GM21390 (cell line): ENCODE results near the gene IL31RA.
A peak's percentile ranks its signal among the peaks of the same experiment; 100 is the strongest.

ENCODE experiments used
- ATAC-seq: cut with Tn5 transposase; IDR thresholded peaks from one replicate; pipeline ENCODE4 v1.9.1; 2021; ENCODE audit not compliant: unreplicated experiment

Gene IL31RA

DNA sequence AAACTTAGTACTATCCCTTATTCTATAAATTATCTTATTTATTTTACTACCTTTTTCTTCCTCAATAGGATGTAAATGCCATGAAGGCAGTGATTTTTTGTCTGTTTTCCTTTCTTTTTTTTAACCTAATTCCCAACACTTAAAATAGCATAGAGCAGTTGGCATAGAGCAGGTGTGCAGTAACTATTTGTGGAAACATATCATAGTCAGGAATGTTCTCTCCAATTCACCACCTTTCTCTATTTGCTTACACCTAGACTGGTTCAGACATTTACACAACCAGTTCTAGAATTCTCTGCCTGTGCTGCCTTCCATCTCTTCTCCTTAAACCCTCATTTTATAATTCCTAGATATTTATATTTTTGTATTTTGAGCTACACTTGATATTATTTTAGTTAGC, 49.6 kb downstream of the IL31RA start:
- ATAC-seq = no peak

DNA sequence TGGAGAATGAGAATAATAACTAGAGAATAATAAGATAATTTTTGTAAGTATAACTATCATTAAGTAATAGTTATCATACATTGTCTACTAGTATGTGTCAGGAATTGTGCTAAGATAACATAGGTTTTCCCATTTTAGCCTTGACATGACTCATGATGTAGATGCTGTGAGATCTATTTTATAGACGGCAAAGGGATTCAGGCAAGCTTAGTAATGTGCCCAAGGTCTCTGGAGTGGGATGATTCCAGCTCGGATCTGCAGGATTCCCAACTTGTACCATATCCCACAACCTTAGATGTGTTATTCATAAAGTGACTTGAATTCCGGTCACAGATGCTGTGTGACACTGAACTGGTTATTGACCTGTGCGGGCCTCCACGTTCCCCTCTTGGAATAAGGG, 51.5 kb downstream of the IL31RA start:
- no peak for ATAC-seq

DNA sequence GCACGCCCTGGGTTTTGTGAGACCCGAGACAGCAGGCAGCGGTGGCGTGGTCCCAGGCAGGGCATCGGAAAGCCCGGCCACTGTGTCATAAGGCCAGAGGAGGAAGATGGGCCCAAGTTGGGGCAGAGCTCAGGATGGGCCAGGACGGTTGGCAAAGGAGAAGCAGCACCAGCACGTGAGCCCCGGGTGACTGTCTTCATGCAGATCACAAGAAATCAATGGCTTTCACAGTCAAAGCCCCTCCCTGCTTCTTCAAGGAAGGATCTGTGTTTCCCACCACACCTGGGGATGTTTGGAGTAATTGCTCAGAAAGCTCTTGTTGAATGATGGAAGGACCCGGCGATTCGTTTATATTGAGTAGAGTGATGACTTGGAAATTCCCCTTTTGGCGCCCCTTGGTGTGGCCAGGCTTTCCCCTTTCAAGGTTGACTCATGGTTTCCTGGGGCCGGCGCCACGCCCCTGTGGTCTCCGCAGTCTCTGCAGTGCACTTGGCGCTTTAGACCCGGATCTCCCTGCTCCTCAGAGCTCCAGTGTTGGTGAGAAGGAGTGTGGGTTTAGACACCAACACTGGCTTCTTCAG, 52.1 kb downstream of the IL31RA start:
- peak; percentile 81 for ATAC-seq

DNA sequence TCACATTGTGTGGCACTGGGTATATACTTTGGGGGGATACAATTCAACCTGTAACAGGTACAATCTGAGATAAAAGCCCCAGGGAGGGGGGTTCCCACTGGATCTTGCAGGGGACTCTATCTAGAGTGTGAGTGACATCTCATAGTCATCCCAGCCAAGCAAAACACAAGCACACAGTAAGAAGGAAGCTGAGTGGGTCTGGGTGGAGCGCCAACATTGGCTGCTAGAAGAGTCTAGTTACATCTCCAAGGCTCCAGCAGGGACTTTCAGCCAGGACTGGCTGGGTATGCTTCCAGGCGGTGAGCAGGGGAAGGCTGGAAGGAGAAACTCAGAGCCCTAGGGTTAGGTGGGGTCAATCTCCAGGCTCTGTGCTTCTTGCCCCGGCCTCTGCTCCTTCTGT, 53.0 kb downstream of the IL31RA start:
- no peak for ATAC-seq

DNA sequence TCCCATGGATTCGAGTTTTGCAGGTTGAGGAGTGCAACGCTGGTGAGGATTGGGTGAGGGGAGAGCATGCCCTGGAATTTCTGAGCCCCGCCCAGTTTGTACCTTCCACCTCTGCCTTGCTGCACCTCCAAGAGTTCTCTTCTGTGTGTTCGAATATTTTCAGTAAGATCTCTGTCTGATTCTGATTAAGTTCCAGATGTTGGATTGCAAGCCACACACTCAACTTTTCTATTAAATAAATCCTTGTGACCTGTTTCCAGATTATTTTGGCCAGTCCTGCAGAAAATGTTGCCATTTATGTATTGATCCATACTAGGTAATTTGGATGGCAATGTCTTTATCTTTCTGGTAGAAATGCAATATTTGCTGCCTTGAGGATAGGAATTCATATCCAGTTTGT, 54.1 kb downstream of the IL31RA start:
- ATAC-seq = no peak

DNA sequence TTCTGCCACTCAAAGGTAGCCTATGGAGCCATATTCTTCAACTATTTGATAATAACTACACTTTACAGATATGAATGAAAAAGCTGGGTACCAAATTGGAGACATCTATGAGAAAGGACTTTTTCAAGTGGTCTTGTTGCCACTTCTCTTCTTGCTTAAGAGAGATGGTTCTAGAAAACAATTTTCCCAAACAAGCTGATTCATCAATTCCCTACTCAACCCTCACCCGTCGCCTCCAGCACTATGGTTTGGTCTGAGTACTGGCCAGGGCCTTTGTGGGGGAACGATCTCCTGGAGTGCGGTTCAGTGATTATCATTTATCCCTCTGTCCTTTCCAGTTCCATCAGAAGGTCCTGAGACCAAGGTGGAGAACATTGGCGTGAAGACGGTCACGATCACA, 56.8 kb downstream of the IL31RA start:
- no peak for ATAC-seq

DNA sequence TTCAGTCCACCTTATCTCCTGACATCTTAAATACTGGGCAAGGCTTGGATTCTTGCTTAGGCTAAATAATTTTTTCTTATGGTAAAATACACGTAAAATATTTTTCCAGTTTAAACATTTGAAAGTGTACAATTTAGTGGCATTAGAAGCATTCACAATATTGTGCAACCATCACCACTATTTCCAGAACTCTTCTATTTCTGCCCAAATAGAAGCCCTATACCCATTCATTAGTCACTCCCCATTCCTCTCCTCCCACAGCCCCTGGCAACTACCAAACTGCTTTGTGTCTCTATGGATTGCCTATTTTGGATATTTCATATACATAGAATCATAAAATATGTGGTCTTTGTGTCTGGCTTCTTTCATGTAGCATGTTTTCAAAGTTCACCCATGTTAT, 57.6 kb downstream of the IL31RA start:
- no peak for ATAC-seq

DNA sequence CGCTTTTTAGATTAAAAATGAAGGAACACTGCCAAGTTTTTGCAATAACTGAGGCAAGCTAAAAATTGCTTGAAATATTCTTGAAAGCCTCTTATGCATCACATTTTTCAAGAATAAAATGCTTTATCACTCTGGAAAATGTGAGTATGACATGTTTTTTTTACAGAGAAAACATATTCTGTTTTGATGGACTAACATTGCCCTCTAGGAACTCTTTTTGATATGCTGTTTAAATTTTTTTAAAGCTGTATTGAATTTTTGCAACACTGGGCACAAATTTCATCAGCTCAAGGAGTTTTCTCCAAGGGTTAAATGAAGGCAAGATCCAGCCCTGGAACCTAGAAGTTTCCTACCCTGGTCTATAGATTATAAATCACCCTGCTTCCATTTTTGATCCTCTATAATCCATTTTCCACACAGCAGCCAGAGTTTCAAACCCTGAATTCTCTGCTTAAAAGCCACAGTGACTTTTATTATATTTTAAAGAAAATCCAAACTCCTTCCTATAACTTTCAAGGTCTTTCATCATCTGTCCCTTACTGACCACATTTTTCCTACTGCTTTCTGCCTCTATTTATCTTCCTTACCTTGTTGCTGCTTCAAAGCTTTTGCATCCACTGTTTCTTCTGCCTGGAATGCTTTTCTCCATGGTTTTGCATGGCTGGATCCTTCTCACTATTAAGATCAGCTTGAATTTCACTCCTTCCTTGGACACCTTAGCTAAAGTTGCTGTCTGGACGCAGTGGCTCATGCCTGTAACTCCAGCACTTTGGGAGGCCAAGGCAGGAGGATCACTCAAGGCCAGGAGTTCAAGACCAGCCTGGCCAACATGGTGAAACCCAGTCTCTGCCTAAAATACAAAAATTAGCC, 60.9 kb downstream of the IL31RA start:
- ATAC-seq = no peak

DNA sequence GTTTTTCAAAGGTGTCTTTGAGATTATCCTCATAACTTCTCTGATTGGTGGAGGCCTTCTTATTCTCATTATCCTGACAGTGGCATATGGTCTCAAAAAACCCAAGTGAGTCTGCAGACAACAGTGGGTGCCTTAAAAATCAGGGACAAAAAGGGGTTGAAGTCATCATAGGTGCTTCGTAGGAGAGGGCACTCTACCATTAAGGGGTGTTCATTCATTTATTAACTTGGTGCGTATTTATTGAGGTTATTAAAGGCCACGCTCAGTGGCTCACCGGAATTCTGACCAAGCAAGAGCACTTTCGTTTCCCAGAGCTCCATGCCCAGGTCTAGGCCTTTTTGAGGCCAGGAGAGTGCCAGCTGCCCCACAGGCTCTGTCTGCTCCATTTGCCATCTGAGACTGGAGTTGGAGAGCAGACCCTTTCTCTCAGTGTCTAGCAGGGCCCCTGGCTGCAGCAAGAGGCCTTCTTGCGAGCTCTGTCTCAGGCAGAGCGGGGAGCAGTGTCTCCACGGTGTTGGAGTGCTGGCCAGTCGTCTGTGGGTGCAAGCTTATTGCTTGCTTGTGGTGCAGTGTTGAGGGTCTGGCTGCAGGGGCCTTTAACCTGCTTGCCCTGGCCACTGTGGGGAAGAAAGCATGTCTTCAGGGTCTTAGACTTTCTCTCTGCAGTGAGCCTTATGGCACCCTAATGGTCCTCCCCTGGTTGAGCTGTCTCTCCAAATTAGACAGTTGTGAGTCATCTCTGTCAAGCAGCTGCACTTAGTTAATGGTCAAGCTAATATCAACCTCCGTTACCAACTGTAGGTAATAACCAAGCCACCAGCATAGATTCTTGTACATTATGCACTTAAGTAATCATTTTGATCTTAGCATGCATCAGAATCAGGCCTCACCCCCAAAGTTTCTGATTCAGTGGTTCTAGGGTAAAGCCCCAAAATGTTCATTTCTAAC, 62.6 kb downstream of the IL31RA start:
- ATAC-seq = peak; percentile 85

DNA sequence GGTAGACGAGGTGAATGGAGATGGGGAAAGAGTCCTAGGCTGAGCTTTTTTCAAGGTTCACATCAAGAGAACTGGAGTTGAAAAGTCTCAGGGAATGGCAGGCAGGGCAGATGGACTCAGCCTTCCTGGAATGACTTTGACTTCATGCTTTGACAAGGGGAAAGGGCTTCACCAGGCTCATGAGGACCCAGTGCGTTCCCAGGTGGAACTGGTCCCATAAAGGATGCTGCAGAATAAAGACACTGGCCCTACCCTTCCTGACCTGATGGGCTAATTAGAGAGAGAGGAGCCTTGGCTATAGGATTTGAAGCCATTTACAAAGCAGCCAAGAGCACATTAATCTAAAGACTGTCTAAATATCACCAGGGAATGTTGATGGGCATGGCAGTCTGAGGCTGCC, 63.8 kb downstream of the IL31RA start:
- no peak for ATAC-seq

DNA sequence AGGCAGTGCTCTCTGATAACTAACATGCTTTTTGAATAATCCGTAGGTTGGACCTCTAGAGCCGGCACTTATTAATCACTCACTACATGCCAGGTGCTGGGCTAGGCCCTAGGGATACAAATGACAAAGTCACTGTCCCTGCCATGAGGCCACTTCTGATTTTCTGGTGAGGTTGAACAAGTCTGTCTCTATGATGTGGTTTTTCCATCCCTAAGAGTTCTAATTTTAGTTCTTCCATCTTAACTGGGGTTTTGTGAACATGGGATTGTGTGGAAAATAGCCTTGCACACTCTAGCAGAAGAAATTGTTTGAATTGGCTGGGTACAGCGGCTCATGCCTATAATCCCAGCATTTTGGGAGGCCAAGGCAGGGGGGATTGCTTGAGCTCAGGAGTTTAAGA, 64.6 kb downstream of the IL31RA start:
- no peak for ATAC-seq

DNA sequence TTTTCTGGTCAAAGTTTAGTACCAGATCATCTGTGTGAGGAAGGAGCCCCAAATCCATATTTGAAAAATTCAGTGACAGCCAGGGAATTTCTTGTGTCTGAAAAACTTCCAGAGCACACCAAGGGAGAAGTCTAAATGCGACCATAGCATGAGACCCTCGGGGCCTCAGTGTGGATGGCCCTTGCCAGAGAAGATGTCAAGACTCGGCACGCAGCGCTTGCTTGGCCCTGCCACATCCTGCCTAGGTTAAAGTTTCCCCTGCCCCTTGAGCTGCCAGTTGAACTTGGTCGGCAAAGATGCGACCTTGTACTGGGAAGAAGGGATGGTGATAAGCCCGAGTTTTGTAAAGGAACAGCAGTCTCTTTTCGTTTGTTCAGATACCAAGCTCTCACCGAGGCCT, 65.8 kb downstream of the IL31RA start:
- ATAC-seq = no peak

DNA sequence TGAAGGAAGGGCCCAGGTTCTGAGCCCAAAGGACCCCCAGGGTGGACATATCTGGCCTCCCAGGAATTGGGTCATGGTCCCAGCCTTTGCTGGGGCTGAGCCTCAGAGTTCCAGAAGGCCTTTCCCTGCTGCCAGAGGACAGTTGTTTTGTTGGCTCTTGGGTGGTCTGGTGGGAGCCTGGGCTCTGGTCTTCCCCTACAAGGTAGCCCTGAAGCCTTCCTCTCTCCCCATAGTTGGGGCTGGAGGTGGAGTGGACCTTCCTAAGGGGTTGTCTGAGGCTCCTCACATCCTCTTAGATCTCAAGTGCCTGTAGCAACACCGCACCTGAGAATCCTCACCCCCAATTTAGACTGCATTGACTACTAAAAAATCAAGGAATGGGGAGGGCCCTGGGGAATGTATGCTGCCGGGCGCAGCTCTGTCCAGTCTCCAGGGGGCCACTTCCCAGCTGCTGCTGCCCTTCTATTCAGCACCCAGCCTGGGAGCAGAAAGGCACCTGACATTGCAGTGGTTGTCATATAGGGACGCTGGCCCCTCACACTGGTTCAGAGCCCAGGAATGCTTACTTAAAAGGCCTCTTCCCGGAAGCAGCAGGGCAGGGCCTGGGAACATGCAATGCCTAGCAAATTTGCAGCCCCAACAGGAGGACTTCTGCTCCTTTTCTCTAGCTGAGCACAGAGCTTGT, 66.4 kb downstream of the IL31RA start:
- ATAC-seq = no peak

DNA sequence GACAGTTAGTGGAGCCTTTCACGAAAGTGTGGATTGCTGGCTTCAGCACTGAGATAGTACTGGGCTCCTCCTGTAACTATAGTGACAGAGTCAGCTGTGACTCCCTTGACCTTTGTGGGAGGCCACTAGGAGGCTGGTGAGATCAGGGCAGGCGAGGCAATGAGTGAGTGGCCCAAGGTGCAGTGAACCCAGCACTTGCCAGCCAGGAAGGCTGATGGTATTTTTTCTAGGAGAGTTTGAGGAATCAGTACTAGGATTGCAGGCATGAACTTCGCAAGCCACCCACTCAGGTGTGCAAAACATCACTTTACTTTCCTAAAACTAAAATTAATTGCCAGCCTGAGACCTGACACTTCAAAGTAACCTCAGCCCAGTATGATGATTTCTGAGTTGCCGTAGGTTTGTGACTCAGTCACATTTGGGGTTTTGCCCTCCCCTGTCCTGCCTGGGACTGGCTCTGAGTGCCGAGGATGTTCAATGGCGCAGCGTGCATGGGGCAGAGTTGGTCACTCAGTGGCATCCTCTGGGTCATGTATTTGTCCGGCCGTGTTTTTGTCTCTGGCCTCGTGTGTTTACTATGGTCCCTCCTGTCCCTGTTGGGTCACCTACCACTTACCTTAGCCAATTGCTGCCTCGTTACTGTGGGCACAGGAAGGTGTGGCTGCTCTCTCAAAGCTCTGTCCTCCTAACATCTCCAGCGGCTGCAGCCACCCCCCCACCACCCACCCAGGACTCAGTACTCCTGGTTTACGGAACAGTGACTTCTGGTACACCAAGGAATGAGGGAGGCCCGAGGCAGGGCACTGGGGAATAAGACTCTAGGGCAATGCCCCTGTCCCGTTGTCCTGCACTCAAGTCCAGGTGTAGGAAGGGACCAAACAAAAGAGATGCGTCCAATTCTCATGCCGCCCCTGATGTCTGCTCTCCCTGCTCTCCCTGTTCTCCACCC, 67.2 kb downstream of the IL31RA start:
- no peak for ATAC-seq

DNA sequence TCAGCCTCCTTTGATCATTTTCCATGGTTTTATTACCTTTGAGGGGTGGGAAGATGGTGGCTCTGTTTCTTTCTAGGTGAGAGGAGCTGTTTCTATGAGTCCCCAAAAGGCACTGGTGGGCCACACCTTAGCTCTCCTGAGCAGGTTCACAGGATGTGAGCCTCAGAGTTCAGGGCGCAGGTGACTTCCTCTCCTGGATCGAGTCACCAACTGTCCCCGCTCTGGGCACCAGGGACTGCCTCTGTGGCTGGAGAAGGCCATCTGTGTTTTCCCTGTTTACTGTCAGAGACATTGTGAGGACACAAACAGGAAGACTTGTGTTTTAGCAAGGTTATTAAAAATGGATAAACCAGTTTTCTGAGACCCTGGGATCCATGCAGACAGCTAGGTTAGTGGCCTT, 68.5 kb downstream of the IL31RA start:
- ATAC-seq = no peak

DNA sequence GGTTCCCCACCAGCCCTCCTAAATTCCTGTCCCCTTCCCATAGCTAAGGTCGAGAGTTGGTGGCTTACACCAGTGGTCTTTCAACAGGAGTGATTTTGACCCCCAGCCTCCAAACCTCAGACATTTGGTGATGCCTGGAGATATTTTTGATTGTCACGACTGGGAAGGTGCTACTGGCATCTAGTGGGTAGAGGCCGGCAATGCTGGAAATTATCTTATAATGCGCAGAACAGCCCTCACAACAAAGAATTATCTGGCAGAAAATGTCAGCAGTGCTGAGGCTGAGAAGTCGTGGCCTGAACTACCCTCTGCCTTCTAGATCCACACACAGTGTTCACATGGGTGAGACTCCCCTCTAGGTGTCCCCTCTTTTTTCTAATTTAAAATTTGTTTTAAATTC, 69.6 kb downstream of the IL31RA start:
- no peak for ATAC-seq

DNA sequence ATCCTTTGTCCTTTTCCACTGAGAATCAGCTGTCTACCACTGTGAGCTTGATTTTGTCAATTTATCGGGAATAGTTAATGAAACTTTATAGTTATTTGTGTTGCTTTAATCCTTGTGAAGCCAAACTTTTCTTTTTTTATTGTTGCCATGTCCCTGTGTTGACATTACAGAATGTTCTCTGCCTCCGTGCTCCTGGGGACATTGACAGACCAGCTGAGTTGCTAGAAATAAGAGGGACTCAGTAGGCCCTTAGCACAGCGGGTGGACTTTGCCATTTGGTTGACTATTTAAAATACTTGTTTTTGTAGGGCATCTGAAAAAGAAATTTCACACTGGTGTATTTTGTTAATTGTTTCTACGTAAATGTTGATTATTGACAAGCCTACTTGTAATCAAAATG, 70.5 kb downstream of the IL31RA start:
- no peak for ATAC-seq

DNA sequence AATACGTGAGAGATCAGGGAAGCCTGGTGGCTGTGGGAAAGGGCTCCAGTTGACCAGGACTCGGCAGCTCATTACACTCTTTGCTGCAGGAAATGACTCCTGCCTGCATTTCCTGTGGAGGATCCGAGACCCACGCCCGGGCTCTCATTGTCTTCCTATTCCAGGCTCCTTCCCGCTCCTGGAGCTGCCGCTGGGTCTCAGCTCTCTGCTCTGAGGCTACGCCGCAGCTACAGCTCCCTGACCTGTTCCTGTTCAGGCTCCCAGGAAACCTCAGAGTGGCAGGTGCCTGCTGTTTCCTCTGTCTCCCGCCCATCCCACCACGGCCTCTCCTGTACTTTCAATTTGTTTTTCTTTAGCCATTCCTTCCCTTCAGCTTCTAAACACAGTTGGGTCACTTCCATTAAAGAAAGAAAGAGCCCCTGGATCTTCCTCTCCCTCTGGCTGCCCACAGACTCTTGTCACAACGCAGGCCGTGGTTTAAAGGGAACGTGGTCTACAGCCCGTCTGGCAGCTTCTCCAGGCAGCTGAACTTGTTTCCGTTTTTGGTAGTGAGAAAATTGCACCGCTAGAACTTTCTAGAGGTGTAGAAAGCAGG, 72.1 kb downstream of the IL31RA start:
- no peak for ATAC-seq

DNA sequence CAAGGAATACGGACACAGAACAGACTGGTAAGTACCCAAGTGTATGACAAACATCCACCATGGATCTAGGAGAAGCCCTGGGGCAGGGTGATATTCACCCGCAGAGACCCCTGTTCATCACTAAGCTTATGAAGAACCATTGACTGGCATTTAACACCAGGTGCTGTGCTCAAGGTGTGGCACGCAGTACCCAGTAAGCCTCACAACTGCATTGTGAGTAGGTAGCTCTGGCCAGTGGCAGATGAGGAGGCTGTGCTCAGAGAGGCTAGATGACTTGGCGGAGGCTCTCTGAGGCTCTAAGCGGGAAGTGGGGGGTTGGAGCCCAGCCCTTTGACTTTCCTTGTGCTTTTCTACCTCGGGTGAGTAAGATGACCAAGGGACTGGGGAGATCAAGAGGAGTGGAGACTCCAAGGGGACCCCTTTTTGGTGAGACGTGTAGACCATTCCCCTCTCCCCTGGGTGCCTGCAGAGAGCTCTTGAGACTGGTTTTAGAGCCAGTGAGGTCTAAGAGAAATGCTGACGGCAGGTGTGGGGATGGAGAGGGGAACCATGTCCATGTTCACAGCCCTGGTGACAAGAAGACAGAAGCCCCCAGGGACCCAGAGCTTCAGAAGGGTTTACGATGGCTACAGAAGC, 72.8 kb downstream of the IL31RA start:
- no peak for ATAC-seq
